SW 1271 (cell line): Measurements from ENCODE around the gene SHANK2.
"Not testable (repeated sequence)": the region's sequence is repeated elsewhere in the genome, so short reads cannot be mapped to it uniquely, and the experiment has no call there.

Source experiments
- DNase-seq, 2 experiments: peaks; one replicate each; lab custom pipeline; 2025; lab: John Stamatoyannopoulos, UW

Gene SHANK2

GRCh38 chr11:71245601-71246391 lies 6.6 kb downstream of the SHANK2 start:
- no peak for DNase-seq

- no peak for DNase-seq
Observed at GRCh38 chr11:71244116-71244810, 8.1 kb downstream of the SHANK2 start.

- no peak for DNase-seq
Observed at GRCh38 chr11:71242391-71242790, 10.0 kb downstream of the SHANK2 start.

GRCh38 chr11:71241721-71242259 lies 10.6 kb downstream of the SHANK2 start:
- DNase-seq: no peak

- DNase-seq: peak in 1 of 2 experiments; percentile 14
Observed at GRCh38 chr11:71240865-71241691, 11.3 kb downstream of the SHANK2 start.

- no peak for DNase-seq
Observed at GRCh38 chr11:71240061-71240690, 12.2 kb downstream of the SHANK2 start.

- no peak for DNase-seq
Observed at GRCh38 chr11:71239581-71239980, 12.8 kb downstream of the SHANK2 start.

GRCh38 chr11:71238941-71239340 lies 13.4 kb downstream of the SHANK2 start:
- no peak for DNase-seq

- no peak for DNase-seq
Observed at GRCh38 chr11:71238285-71238875, 14.0 kb downstream of the SHANK2 start.

GRCh38 chr11:71237853-71238252 lies 14.5 kb downstream of the SHANK2 start:
- DNase-seq: no peak

GRCh38 chr11:71236836-71237475 lies 15.4 kb downstream of the SHANK2 start:
- no peak for DNase-seq

GRCh38 chr11:71235719-71236118 lies 16.7 kb downstream of the SHANK2 start:
- DNase-seq: no peak

GRCh38 chr11:71233896-71234852 lies 18.2 kb downstream of the SHANK2 start:
- not testable (repeated sequence) for DNase-seq

GRCh38 chr11:71232364-71232763 lies 20.0 kb downstream of the SHANK2 start:
- no peak for DNase-seq

- DNase-seq: no peak
Observed at GRCh38 chr11:71228961-71229360, 23.4 kb downstream of the SHANK2 start.

GRCh38 chr11:71227058-71227659 lies 25.2 kb downstream of the SHANK2 start:
- DNase-seq: no peak

- DNase-seq: no peak
Observed at GRCh38 chr11:71223671-71224660, 28.4 kb downstream of the SHANK2 start.

GRCh38 chr11:71223081-71223405 lies 29.3 kb downstream of the SHANK2 start:
- DNase-seq: no peak
